NCI-H128 (cell line): ENCODE results near the gene C4B.
"Not testable (repeated sequence)": the region's sequence is repeated elsewhere in the genome, so short reads cannot be mapped to it uniquely, and the experiment has no call there.

Experiments
- DNase-seq: peaks from one replicate; lab custom pipeline; 2025; ENCODE audit not compliant: unreplicated experiment; lab: John Stamatoyannopoulos, UW

The C4B gene

DNA sequence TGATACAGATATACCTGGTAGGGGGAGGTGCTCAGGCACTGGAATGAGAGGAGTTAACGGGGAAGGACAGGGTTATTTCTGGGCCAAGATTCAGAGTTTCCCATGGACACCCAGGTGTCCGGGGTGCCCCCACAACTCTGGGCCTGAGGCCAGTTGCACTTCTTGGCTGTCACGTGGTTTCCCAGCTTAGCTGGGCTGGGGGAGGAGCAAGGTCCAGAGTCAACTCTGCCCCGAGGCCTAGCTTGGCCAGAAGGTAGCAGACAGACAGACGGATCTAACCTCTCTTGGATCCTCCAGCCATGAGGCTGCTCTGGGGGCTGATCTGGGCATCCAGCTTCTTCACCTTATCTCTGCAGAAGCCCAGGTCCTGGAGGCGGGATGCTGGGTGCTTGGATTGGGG, at the start of gene C4B:
TSS of gene C4B (plus strand) at position 249 of the 400 bp plus-strand sequence. CDS start at position 300, 51 bp downstream.
- not testable (repeated sequence) for DNase-seq

- DNase-seq, result no peak
Observed at GRCh38 chr6:31965700-31966099, 48.9 kb upstream of the C4B start.

DNA sequence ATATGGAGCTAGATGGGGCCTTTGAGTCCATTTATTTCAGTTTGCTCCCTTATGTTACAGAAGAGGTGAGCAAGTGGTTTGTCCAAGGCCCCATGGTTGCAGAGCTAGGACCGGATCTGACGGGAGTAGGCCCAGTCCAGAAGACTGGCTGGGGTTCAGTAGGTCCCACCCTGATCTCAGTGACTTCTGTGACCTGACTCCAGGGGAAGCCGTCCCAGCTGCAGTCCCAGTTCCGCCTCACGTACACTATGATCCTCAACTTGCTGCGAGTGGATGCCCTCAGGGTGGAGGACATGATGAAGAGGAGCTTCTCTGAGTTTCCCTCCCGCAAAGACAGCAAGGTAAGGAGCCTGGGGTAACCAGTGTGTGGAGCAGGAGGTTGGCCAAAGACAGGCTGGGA, 48.1 kb upstream of the C4B start:
- DNase-seq, result no peak

DNA sequence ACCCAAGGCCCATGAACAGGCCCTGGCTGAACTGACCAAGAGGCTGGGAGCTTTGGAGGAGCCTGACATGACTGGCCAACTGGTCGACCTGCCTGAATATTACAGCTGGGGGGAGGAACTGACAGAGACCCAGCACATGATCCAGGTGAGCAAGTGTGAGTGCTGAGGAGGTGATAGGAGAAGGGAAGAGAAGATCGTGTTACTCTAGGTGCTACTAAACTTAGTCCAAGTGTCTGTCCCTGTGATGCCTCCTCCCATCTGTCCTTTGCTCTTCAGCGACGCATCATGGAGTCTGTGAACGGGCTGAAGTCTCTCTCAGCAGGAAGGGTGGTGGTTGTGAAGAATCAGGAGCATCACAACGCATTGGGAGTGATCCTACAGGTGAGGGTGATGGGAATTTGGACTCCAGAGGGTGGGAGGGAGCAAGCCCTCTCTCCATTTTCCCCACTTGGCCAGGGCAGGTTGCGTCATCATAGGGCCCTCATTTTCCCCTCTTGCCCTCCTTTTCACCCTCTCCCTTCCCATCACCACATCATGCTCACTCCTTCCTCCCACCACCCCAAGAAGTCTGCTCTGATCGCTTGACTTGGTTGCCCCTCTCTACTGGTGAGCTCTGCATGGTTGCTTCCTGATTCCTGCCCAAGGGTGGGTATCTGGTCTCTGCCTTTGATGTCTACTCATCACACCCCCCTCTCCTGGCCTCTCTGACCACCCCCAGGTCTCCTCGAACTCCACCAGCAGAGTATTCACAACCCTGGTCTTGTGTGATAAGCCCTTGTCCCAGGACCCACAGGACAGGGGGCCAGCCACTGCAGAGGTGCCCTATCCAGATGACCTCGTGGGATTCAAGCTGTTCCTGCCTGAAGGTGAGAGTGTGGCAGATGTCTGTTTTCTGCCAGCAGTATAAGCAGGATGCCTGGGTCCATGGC, 47.3 kb upstream of the C4B start:
- no peak for DNase-seq

DNA sequence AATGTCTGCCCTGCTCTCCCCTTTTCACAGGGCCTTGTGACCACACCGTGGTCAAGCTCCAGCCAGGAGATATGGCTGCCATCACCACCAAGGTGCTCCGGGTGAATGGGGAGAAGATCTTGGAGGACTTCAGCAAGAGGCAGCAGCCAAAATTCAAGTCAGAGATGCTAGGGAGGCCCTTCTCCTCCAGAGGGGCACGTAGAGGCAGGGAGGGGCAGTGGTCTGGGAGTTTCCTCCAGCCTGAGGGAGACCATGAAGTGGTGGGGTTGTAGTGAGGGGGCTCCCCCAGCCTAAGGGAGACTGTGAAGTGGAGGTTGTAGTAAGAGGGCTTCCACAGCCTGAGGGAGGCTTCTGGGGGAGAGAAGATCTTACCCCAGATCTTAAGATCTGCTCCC, 46.7 kb upstream of the C4B start:
- no peak for DNase-seq

GRCh38 chr6:31968326-31968725, 46.3 kb upstream of the C4B start:
- no peak for DNase-seq

DNA sequence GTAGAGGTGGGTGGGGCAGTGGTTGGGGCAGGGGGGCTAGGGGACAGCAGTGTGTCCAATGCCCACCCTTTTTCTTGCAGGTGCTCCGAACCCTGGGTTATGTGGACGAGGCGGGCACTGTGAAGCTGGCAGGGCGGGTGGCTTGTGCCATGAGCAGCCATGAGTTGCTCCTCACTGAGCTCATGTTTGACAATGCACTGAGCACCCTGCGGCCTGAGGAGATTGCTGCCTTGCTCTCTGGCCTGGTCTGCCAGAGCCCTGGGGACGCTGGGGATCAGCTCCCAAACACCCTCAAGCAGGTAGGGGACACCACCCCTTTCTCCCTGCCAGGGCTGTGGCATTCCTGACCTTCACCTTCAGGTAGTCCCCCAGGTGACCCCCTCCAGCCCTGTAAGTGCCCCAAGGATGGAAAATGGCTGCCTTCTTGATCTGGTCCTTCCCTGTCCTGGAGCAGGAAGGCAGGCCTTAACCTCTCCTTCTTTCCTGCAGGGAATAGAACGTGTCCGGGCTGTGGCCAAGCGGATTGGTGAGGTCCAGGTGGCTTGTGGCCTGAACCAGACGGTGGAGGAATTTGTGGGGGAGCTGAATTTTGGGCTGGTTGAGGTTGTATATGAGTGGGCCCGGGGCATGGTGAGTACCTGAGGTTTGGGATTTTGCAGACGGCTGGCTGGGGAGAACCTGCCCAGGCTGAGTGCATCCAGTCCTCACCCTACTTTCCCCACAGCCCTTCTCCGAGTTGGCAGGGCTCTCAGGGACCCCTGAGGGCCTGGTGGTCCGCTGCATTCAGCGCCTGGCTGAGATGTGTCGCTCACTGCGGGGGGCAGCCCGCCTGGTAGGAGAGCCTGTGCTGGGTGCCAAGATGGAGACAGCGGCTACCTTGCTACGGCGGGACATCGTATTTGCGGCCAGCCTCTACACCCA, 45.5 kb upstream of the C4B start:
- no peak for DNase-seq

DNA sequence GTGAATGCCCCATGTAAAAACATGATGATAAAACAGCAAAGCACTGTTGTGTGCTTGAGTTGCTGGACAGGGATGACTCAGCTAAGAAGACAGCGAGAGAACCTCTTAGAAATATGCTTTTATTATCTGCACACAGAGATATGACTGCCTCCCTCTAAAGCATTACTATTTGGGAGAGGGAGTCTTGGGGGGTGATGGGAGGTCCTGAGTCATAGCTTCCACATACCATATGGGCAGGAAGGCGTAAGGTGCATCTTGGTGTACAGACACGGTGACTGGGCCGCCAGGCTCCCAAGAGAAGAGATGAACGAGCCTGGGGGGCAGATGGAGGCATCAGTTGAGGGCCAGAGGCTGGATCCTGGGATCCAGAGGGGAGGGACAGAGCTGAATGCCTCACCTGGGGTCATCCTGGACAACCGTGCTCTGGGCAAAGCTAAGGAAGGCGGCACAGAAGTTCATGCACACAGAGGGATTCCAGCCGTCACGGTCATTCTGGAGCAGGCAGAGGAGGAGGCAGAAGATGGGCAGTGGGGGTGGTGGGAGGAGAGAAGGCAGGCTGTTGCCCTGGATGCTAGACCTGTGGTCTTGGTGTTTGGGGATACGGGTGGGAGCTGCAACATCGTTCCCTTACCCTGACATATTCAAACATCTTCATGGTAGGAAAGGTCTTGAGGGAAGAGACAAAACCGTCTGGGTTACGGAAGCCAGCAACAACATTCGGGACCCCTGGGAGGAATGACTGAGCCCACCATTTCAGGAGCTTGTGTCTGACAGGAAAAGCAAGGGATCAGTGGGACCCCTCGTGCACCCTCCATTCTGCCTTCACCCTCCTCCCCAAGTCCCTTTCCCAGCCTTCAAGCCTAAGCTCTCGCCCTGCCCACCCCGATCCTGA, 44.6 kb upstream of the C4B start:
- DNase-seq, result no peak

GRCh38 chr6:31970604-31971271, 43.9 kb upstream of the C4B start:
- DNase-seq, result peak; percentile 25

DNA sequence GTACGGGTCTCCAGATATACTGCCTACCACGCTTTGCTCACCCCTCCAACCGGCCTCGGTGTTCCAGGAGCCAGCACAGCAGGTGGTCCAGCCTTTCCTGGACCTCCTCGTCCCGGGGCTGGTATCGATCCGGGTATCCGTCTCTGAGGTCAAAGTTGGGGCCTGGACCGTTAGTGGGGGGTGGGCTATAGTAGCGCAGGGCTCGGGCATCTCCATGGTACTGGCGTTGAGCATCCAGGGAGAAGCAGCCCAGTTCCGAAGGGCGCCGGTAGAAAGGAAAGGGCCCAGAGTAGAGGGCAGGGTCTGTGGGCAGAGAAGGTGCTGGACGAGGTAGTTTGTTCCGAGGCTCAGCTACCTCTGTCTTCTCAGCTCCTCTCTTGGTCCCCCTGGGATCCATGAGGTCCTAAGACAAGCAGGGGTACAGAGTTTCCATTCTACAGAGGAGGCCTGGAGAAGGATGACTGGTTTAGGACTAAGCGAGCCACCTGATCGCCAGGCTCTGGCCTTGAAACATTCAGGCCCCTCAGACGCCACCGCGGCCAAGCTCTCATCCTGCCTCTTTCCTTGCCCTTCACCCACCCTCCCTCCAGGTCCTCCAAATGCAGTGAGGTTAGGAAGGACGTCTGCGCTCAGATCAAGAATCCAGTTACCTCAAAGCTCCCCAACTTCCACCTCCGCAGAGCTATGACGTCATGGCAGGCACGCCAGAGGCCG, 43.2 kb upstream of the C4B start:
- no peak for DNase-seq

DNA sequence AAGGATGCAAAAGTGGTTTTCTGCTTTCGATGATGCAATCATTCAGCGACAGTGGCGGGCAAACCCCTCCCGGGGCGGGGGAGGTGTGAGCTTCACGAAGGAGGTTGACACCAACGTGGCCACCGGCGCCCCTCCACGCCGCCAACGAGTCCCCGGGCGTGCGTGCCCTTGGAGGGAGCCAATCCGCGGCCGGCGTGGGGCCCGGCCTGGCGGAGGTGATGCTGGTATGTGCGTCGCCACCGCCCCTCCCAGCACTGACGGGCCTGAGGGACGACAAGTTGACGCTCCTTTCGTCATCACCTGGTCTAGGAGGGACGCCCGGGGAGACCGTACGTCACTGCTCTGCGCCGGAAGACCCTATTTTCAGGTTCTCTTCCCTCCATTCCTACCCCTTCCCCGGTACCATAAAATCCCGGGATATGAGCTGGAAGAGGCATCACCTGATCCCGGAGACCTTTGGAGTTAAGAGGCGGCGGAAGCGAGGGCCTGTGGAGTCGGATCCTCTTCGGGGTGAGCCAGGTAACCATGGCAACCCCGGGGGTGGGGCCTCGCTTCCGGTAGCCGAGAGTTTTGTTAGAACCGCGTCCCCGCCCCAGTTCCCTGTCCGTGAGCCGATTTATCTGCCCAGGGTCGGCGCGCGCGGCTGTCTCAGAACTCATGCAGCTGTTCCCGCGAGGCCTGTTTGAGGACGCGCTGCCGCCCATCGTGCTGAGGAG, 42.4 kb upstream of the C4B start, which contains the start of gene DXO:
TSS of gene DXO (minus strand) at position 146 of the 716 bp plus-strand sequence. CDS start 463 bp downstream, outside the sequence.
- DNase-seq, result peak; percentile 84

- no peak for DNase-seq
Observed at GRCh38 chr6:31972709-31973350, 41.8 kb upstream of the C4B start.

DNA sequence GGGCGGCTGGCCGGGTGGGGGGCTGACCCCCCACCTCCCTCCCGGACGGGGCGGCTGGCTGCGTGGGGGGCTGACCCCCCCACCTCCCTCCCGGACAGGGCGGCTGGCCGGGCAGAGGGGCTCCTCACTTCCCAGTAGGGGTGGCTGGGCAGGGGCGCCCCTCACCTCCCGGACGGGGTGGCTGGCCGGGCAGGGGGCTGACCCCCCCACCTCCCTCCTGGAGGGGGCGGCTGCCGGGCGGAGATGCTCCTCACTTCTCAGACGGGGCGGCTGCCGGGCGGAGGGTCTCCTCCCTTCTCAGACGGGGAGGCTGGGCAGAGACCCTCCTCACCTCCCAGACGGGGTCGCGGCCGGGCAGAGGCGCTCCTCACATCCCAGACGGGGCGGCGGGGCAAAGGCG, 38.5 kb upstream of the C4B start:
- not testable (repeated sequence) for DNase-seq

DNA sequence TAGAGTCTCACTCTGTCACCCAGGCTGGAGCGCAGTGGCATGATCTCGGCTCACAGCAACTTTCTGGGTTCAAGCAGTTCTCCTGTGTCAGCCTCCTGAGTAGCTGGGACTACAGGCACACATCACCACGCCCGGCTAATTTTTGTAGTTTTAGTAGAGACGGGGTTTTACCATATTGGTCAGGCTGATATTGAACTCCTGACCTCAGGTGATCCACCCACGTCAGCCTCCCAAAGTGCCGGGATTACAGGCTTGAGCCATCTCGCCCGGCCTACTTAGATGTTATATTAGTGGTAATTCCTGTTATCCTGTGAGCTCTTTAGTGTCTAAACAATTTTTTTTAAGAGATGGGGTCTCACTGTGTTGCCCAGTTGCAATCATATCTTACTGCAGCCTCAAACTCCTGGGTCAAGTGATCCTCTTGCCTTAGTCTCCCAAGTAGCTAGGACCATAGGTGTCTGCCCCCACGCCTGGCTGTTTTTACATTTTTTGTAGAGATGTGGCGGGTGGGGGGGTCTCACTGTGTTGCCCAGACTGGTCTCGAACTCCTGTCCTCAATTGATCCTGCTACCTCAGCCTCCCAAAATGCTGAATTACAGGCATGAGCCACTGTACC, 36.7 kb upstream of the C4B start:
- DNase-seq, result no peak

- no peak for DNase-seq
Observed at GRCh38 chr6:31978831-31979230, 35.8 kb upstream of the C4B start.

GRCh38 chr6:31979238-31979898, 35.2 kb upstream of the C4B start:
- DNase-seq, result no peak

DNA sequence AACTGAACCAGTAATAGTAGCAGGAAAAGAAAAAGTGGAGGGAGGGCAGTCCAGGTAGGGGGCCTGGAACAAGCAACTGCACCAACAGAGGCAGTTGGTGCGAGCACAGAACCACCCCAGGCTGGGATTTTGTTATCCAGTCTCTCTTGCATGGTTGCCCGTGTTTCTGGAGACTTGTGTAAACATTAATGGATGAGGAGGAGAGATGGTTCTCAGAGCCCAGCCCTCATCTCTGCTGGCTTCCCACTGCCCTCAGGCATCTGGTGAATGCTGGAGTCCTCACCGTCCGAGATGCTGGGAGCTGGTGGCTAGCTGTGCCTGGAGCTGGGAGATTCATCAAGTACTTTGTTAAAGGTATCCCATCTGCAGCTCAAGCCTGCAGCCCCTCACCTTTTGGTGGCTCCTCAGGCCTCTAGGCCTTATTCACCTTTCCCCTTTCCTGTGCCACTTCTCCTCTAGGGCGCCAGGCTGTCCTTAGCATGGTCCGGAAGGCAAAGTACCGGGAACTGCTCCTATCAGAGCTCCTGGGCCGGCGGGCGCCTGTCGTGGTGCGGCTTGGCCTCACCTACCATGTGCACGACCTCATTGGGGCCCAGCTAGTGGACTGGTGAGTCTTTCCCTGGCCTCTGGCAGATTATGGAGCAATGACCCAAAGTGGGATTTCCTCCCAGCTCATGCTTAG, 34.3 kb upstream of the C4B start:
- not testable (repeated sequence) for DNase-seq
